Caco-2 (cell line): Measurements from ENCODE around the gene C22orf15. TPM values are rescaled to one million over a fixed set of nuclear protein-coding genes. Genes with fewer than 3 reads are reported as not detected.

Experiments
- BruUV-seq: library from RNA; stranded (reverse); fragments of 400-500 nt; replicated peaks from 2 replicates; lab custom pipeline; 2021; lab: Mats Ljungman, UMichigan
- CTCF ChIA-PET: fragments of 300-600 bp; sonication (Branson Sonifier 250); formaldehyde crosslinking; loops from one replicate; lab custom pipeline; 2022; ENCODE audit warnings: antibody characterized with exemption; lab: Charles Lee
- POLR2A ChIA-PET: fragments of 300-600 bp; sonication (Branson Sonifier 250); formaldehyde crosslinking; loops from one replicate; lab custom pipeline; 2022; ENCODE audit warnings: antibody characterized with exemption; lab: Charles Lee
- DNase-seq, 2 experiments: peaks; one replicate each; pipeline versions ENCODE4 v3.0.0 to v3.0.0-alpha.2; 2020 to 2022
- H3K27me3 ChIP-seq: replicated peaks from 2 replicates; pipeline ENCODE4 v1.6.0; 2011; ENCODE audit warnings: low read length; ENCODE audit not compliant: control insufficient read depth, insufficient read depth
- H3K36me3 ChIP-seq: 2 replicates; pipeline ENCODE4 v1.5.1; 2011; ENCODE audit warnings: low read length; ENCODE audit not compliant: control insufficient read depth, insufficient read depth
- H3K4me1 ChIP-seq: fragments of 250-450 bp; sonication (Bioruptor Pico); 2 replicates; pipeline ENCODE4 v1.5.1; 2020; ENCODE audit warnings: mild to moderate bottlenecking
- H3K4me3 ChIP-seq: 2 replicates; pipeline ENCODE4 v1.5.1; 2011; ENCODE audit warnings: low read depth, mild to moderate bottlenecking, control low read depth, low read length
- H3K9me3 ChIP-seq: fragments of 250-450 bp; sonication (Bioruptor Pico); 2 replicates; pipeline ENCODE4 v1.5.1; 2020; ENCODE audit warnings: mild to moderate bottlenecking, moderate library complexity
- H3K27ac Mint-ChIP-seq: one replicate; pipeline ENCODE4 v1.8.0; 2022; ENCODE audit warnings: mixed read lengths; ENCODE audit not compliant: unreplicated experiment
- H3K27me3 Mint-ChIP-seq: one replicate; pipeline ENCODE4 v1.8.0; 2022; ENCODE audit warnings: mixed read lengths; ENCODE audit not compliant: insufficient read depth, unreplicated experiment
- H3K36me3 Mint-ChIP-seq: one replicate; pipeline ENCODE4 v1.8.0; 2022; ENCODE audit warnings: mild to moderate bottlenecking, mixed read lengths; ENCODE audit not compliant: insufficient read depth, unreplicated experiment
- H3K4me1 Mint-ChIP-seq: one replicate; pipeline ENCODE4 v1.8.0; 2022; ENCODE audit warnings: low read depth, mixed read lengths; ENCODE audit not compliant: unreplicated experiment
- H3K4me3 Mint-ChIP-seq: one replicate; pipeline ENCODE4 v1.8.0; 2022; ENCODE audit warnings: mild to moderate bottlenecking, moderate library complexity, mixed read lengths; ENCODE audit not compliant: unreplicated experiment
- H3K9me3 Mint-ChIP-seq: one replicate; pipeline ENCODE4 v1.8.0; 2022; ENCODE audit warnings: mixed read lengths; ENCODE audit not compliant: unreplicated experiment
- CTCF ChIP-seq, 2 experiments: fragments of 200-600 bp in 1 of 2; IDR thresholded peaks; 1 replicate in 1 of 2; 2 replicates in 1 of 2; pipeline versions ENCODE4 v1.5.1 to v1.8.0; 2011 to 2022; ENCODE audit warnings: antibody characterized with exemption in 1 of 2, control low read depth in 1 of 2, inconsistent platforms in 1 of 2, low read depth in 1 of 2, low read length in 1 of 2, mild to moderate bottlenecking in 1 of 2, moderate library complexity in 1 of 2; ENCODE audit not compliant: insufficient read depth in 1 of 2, severe bottlenecking in 1 of 2, unreplicated experiment in 1 of 2
- intact Hi-C: fragments of 100-400 bp; cut with micrococcal nuclease; formaldehyde crosslinking; loops from one replicate; pipeline ENCODE4 v1.10.0; 2022; ENCODE audit not compliant: unreplicated experiment
- total RNA-seq: library from RNA; stranded (reverse); gene quantifications from 2 replicates; pipeline ENCODE4 v1.2.3, GENCODE V29; 2022

C22orf15 gene
- total RNA-seq, 1 experiment from 2014 or later = not detected

GRCh38 chr22:23756891-23757290, 5.9 kb upstream of the C22orf15 start:
- Mint-ChIP-seq H3K27me3 (no peaks in the 10 kb centered on the region), H3K27ac (no peak overlapping the region), H3K4me3 (no peak overlapping the region), H3K36me3 (no peaks in the 10 kb centered on the region), H3K9me3 (no peaks in the 10 kb centered on the region), H3K4me1 (no peaks in the 10 kb centered on the region)
- Histone ChIP-seq H3K4me1 (0 out of 2 replicates have a peak, but pooled peaks cover 3% of the 10 kb centered on the region), H3K27me3 (no peaks in the 10 kb centered on the region), H3K4me3 (no peak overlapping the region), H3K9me3 (no peaks in the 10 kb centered on the region), H3K36me3 (no peaks in the 10 kb centered on the region)
- BruUV-seq = no TSS peak
- POLR2A ChIA-PET = no interaction called here
- intact Hi-C loops = no loop called here
- DNase-seq = no peak
- no peak for TF ChIP-seq CTCF (IDR thresholded peaks at IDR 0.05; ENCODE audit: insufficient read depth in 1 of 2, low read depth in 1 of 2, low read length in 1 of 2, severe bottlenecking in 1 of 2, unreplicated experiment in 1 of 2)
- CTCF ChIA-PET = interaction anchor here (1.0 kb wide), 1 partner anchor 14 kb away, joined by 3 read pairs; no protein-coding TSS in a partner anchor

- no peaks in the 10 kb centered on the region for H3K9me3 ChIP-seq
- H3K4me1 ChIP-seq = no peaks in the 10 kb centered on the region
- BruUV-seq = no TSS peak
- no peaks in the 10 kb centered on the region for H3K27me3 ChIP-seq
- CTCF ChIA-PET = no interaction called here
- H3K4me3 ChIP-seq = no peak overlapping the region
- intact Hi-C loops = no loop called here
- H3K36me3 Mint-ChIP-seq = peaks cover under 1% of the 10 kb centered on the region
- no peak for DNase-seq
- no peak for TF ChIP-seq CTCF (IDR thresholded peaks at IDR 0.05; ENCODE audit: insufficient read depth in 1 of 2, low read depth in 1 of 2, low read length in 1 of 2, severe bottlenecking in 1 of 2, unreplicated experiment in 1 of 2)
- POLR2A ChIA-PET = no interaction called here
- H3K4me3 Mint-ChIP-seq = no peak overlapping the region
- H3K36me3 ChIP-seq = no peaks in the 10 kb centered on the region
- no peaks in the 10 kb centered on the region for H3K4me1 Mint-ChIP-seq
- no peaks in the 10 kb centered on the region for H3K9me3 Mint-ChIP-seq
- H3K27me3 Mint-ChIP-seq = no peaks in the 10 kb centered on the region
- H3K27ac Mint-ChIP-seq = no peak overlapping the region
These were observed 3.2 kb upstream of the C22orf15 start for GRCh38 chr22:23759566-23759965.

- intact Hi-C loops = no loop called here
- H3K27me3 ChIP-seq = no peaks in the 10 kb centered on the region
- TF ChIP-seq CTCF (IDR thresholded peaks at IDR 0.05; ENCODE audit: insufficient read depth in 1 of 2, low read depth in 1 of 2, low read length in 1 of 2, severe bottlenecking in 1 of 2, unreplicated experiment in 1 of 2) = no peak
- H3K27me3 Mint-ChIP-seq = no peaks in the 10 kb centered on the region
- peaks cover 5% of the 10 kb centered on the region for H3K36me3 Mint-ChIP-seq
- no peaks in the 10 kb centered on the region for H3K9me3 Mint-ChIP-seq
- BruUV-seq = no TSS peak
- no peak overlapping the region for H3K4me3 Mint-ChIP-seq
- POLR2A ChIA-PET = no interaction called here
- H3K9me3 ChIP-seq = no peaks in the 10 kb centered on the region
- no peaks in the 10 kb centered on the region for H3K4me1 ChIP-seq
- CTCF ChIA-PET = no interaction called here
- H3K27ac Mint-ChIP-seq = no peak overlapping the region
- no peaks in the 10 kb centered on the region for H3K4me1 Mint-ChIP-seq
- H3K4me3 ChIP-seq = no peak overlapping the region
- DNase-seq = no peak
- no peaks in the 10 kb centered on the region for H3K36me3 ChIP-seq
These were observed 2.7 kb upstream of the C22orf15 start for GRCh38 chr22:23760056-23760455.
